ENCODE data around the gene CCER1.

- TF ChIP-seq CTCF (IDR thresholded peaks at IDR 0.05) (no peak), POLR2A (IDR thresholded peaks at IDR 0.05) (no peak)
Observed at GRCh38 chr12:90954921-90955320, at the start of gene CCER1.

Measured in lower leg skin (tissue), 3 donors.